ENCODE data around the gene MBNL2. TPM values are rescaled to one million over a fixed set of nuclear protein-coding genes. Genes with fewer than 3 reads are reported as not detected.

The MBNL2 gene
- total and polyA plus RNA-seq, 5 experiments from 2014 or later, result 12.2 to 35.4 (median 14.5) TPM

DNA sequence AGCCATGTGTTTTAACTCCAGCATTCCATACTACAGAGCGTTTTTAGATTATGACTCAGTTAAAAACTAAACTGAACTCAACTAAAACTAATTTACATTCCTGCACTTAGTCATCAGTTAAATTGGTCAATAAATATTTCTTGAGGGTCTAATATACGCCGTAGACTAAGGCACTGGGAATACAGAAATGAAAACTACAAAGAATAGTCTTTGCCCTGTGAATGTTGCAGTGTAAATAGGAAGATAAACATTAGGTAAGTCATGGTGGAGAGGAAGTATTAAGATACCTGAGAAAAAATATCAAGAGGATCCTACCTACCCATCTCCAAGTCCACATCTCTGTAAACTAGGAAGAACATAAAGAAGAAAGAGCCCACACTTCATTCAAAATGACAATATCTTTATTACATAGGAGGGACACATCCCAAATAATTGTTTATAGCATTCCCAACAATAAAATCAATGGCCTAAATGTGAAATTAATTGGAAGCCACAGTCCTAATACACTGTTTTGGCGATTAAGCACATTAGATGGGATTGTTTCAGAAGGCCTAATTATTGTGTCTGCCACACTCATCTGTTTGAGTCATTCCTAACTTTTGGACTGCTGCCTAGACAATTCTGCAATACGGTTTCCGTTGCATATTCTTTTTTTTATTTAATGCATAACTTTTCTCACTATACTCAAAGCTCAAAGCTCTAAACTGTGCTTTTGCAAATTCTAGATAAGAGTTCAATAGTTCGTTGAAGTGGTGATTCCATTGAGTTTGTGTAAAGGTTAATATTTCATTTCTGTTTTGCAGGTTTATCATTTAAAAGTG, 52.9 kb downstream of the MBNL2 start:
- POLR2A ChIA-PET, result no interaction called here
- no peak overlapping the region for H3K27ac Mint-ChIP-seq
- ATAC-seq (no peak), DNase-seq (no peak)
- H3K4me1 Mint-ChIP-seq, result peaks cover 20 to 70% (median 53%) of the 10 kb centered on the region in 4 donors
- no peaks in the 10 kb centered on the region for H3K27me3 Mint-ChIP-seq
- peaks cover 15 to 37% (median 27%) of the 10 kb centered on the region in 3 donors for H3K36me3 Mint-ChIP-seq
- H3K9me3 Mint-ChIP-seq, result peaks cover 0 to 4% (median 0%) of the 10 kb centered on the region in 9 donors
- H3K4me3 Mint-ChIP-seq, result no peak overlapping the region

DNA sequence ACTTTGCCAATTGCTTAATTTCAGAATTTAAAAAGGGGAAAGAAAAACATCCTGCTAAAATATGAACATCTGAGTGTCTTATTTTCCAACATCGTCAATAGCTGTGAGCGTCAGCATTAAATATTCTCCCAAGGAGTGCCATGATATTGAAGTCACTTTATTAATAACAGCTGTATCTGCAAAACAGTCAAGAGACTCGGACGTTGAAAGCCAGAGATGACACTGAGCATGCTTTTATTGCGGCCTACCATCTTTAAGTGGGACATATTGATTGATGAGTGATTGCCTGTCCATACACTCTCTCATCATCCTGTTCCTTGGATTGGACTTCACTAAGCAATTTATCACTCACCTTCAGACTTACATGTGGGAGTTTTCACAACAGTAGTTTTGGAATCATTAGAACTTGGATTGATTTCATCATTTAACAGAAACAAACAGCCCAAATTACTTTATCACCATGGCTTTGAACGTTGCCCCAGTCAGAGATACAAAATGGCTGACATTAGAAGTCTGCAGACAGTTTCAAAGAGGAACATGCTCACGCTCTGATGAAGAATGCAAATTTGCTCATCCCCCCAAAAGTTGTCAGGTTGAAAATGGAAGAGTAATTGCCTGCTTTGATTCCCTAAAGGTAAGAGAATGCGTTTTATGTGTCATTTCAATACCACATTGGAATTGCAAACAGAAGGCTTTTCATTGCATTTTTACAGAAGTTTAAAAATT, 53.8 kb downstream of the MBNL2 start:
- Mint-ChIP-seq H3K4me3 (no peak overlapping the region), H3K27me3 (no peaks in the 10 kb centered on the region), H3K27ac (peak overlapping the region in 1 of 10 donors; percentile 29), H3K4me1 (peaks cover 24 to 75% (median 58%) of the 10 kb centered on the region in 4 donors), H3K9me3 (peaks cover 0 to 4% (median 0%) of the 10 kb centered on the region in 9 donors), H3K36me3 (peaks cover 15 to 44% (median 27%) of the 10 kb centered on the region in 3 donors)
- ATAC-seq (no peak), DNase-seq (no peak)
- POLR2A ChIA-PET, result no interaction called here

DNA sequence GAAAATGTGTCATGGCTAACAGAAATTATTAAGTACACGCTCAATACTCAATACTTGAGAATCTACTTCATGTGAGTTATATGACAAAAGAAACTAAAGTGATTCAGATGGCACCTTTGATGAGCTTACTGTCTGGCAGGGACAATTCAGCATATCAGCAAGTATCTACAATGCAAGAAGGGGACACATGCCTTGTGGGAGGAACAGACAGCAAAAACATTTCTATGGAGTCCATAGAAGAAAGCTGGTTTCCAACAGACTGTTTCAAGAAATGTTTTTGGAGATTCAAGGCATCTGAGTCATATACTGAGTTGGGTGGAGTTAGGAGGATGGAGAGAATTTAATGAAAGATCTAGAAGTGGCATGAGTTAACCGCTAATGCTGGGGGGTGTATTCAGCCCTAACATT, 54.7 kb downstream of the MBNL2 start:
- POLR2A ChIA-PET, result no interaction called here
- H3K4me1 Mint-ChIP-seq, result peaks cover 27 to 78% (median 57%) of the 10 kb centered on the region in 4 donors
- DNase-seq, result no peak
- H3K27ac Mint-ChIP-seq, result peak overlapping the region in 2 of 10 donors; percentile 1 to 28
- H3K4me3 Mint-ChIP-seq, result peak overlapping the region in 2 of 10 donors; percentile 19 to 31
- H3K9me3 Mint-ChIP-seq, result peaks cover 0 to 4% (median 0%) of the 10 kb centered on the region in 9 donors
- H3K36me3 Mint-ChIP-seq, result peaks cover 15 to 44% (median 24%) of the 10 kb centered on the region in 3 donors
- ATAC-seq, result no peak
- no peaks in the 10 kb centered on the region for H3K27me3 Mint-ChIP-seq

- Mint-ChIP-seq H3K4me3 (no peak overlapping the region), H3K36me3 (peaks cover 15 to 53% (median 26%) of the 10 kb centered on the region in 3 donors), H3K27ac (no peak overlapping the region), H3K27me3 (no peaks in the 10 kb centered on the region), H3K4me1 (peaks cover 33 to 83% (median 62%) of the 10 kb centered on the region in 4 donors), H3K9me3 (peaks cover 0 to 4% (median 0%) of the 10 kb centered on the region in 9 donors)
- ATAC-seq (no peak), DNase-seq (no peak)
- POLR2A ChIA-PET, result no interaction called here
Measured at GRCh38 chr13:97278435-97279411, 56.6 kb downstream of the MBNL2 start.

- no peak for DNase-seq
- POLR2A ChIA-PET, result no interaction called here
- peak overlapping the region in 1 of 10 donors; percentile 1 for H3K4me3 Mint-ChIP-seq
- no peaks in the 10 kb centered on the region for H3K27me3 Mint-ChIP-seq
- peaks cover 35 to 83% (median 61%) of the 10 kb centered on the region in 4 donors for H3K4me1 Mint-ChIP-seq
- H3K27ac Mint-ChIP-seq, result no peak overlapping the region
- peaks cover 0 to 4% (median 0%) of the 10 kb centered on the region in 9 donors for H3K9me3 Mint-ChIP-seq
- H3K36me3 Mint-ChIP-seq, result peaks cover 12 to 47% (median 24%) of the 10 kb centered on the region in 3 donors
- no peak for ATAC-seq
Measured at GRCh38 chr13:97279913-97280312, 57.8 kb downstream of the MBNL2 start.

DNA sequence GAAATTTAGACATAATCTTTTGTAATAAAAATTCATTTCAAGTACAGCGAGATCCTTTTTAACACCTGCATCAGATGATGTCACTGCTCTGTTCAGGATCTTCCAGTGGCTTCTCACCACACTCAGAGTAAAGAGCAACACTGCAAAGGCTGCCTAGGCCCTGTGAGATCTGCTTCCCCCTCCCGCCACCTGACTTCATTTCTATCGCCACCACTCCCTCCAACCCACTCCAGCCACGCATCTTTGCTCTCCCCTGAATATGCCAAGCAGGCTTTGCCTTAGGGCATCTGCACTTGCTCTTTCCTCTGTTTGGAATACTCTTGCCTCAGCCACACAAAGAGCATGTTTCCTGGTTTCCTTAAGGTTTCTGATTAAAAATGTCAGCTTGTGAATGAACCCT, 58.3 kb downstream of the MBNL2 start:
- DNase-seq, result no peak
- peak overlapping the region in 4 of 10 donors; percentile 0 to 28 (median 18) for H3K4me3 Mint-ChIP-seq
- no peaks in the 10 kb centered on the region for H3K27me3 Mint-ChIP-seq
- peak overlapping the region in 1 of 10 donors; percentile 42 for H3K27ac Mint-ChIP-seq
- POLR2A ChIA-PET, result no interaction called here
- H3K4me1 Mint-ChIP-seq, result peaks cover 33 to 77% (median 60%) of the 10 kb centered on the region in 4 donors
- H3K9me3 Mint-ChIP-seq, result peaks cover 0 to 4% (median 0%) of the 10 kb centered on the region in 9 donors
- peaks cover 9 to 41% (median 23%) of the 10 kb centered on the region in 3 donors for H3K36me3 Mint-ChIP-seq
- ATAC-seq, result no peak

DNA sequence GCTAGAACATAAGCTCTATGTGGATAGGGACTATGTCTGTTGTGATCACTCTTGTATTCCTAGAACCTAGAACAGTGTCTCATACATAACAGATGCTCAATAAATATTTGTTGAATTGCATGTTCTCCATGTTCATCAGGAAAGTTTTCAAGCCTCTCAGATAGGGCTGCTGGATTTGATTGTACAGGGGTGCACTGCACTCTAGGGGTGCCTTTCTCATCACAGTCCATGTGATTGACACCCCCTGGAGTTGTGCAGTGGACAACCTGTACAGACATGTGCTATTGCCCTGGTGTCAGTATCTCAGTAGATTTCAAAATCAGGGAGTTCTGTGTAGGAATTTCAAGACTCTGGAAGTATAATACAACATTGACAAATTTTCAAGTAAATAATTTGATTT, 58.9 kb downstream of the MBNL2 start:
- H3K27ac Mint-ChIP-seq, result no peak overlapping the region
- no peaks in the 10 kb centered on the region for H3K27me3 Mint-ChIP-seq
- DNase-seq, result no peak
- peaks cover 35 to 73% (median 60%) of the 10 kb centered on the region in 4 donors for H3K4me1 Mint-ChIP-seq
- H3K4me3 Mint-ChIP-seq, result peak overlapping the region in 4 of 10 donors; percentile 0 to 38 (median 27)
- POLR2A ChIA-PET, result no interaction called here
- H3K36me3 Mint-ChIP-seq, result peaks cover 3 to 40% (median 20%) of the 10 kb centered on the region in 3 donors
- H3K9me3 Mint-ChIP-seq, result peaks cover 0 to 1% (median 0%) of the 10 kb centered on the region in 9 donors
- no peak for ATAC-seq

DNA sequence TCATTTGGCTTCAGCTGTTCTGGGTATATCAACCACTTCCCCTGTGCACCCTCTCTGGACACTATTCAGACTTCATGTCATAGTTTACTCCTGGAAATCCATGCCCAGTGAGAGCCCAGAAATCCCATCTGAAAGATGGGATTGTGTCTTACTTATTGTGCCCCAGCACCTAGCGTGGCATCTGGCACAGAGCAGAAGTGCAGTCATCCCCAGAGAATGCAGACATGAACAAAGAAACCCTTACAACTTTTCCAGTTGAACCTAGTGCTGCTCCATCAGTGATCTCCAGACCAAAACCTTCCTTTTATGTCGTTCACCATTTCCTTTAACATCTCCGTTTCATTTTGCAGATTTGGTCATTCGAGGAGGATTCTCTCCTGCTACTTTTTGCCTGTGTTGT, 60.6 kb downstream of the MBNL2 start:
- Mint-ChIP-seq H3K9me3 (no peaks in the 10 kb centered on the region), H3K36me3 (peaks cover 0 to 30% (median 9%) of the 10 kb centered on the region in 3 donors), H3K4me3 (peak overlapping the region in 2 of 10 donors; percentile 9 to 18), H3K27me3 (no peaks in the 10 kb centered on the region), H3K27ac (peak overlapping the region in 2 of 10 donors; percentile 10 to 79), H3K4me1 (peaks cover 36 to 65% (median 58%) of the 10 kb centered on the region in 4 donors)
- no peak for DNase-seq
- no peak for ATAC-seq
- POLR2A ChIA-PET, result no interaction called here

- H3K4me1 Mint-ChIP-seq, result peaks cover 34 to 59% (median 53%) of the 10 kb centered on the region in 4 donors
- peak overlapping the region in 1 of 10 donors; percentile 44 for H3K27ac Mint-ChIP-seq
- DNase-seq (no peak), ATAC-seq (no peak)
- H3K36me3 Mint-ChIP-seq, result peaks cover 0 to 26% (median 9%) of the 10 kb centered on the region in 3 donors
- H3K27me3 Mint-ChIP-seq, result no peaks in the 10 kb centered on the region
- POLR2A ChIA-PET, result no interaction called here
- H3K4me3 Mint-ChIP-seq, result no peak overlapping the region
- H3K9me3 Mint-ChIP-seq, result no peaks in the 10 kb centered on the region
Measured at GRCh38 chr13:97283888-97284287, 61.8 kb downstream of the MBNL2 start.

DNA sequence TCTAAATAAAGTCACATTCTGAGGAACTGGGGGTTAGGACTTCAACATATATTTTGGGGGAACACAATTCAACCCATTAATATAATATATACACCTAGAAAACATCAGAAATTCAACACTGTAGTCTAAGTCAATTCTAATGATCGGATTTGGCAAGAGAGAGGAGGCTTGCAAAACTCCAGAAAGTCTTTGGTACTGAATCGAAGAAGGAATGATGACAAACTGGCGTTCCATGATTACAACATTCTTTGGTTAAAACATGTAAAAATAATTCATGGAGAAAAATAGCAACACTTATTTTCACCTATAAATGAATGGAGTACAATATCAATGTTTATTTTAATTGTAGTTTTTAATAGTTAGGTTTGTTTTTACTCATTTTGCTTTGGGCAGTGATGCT, 62.4 kb downstream of the MBNL2 start:
- Mint-ChIP-seq H3K27me3 (no peaks in the 10 kb centered on the region), H3K9me3 (no peaks in the 10 kb centered on the region), H3K4me1 (peaks cover 34 to 55% (median 49%) of the 10 kb centered on the region in 4 donors), H3K27ac (no peak overlapping the region), H3K4me3 (no peak overlapping the region), H3K36me3 (peaks cover 0 to 26% (median 9%) of the 10 kb centered on the region in 3 donors)
- ATAC-seq (no peak), DNase-seq (no peak)
- POLR2A ChIA-PET, result no interaction called here

GRCh38 chr13:97285221-97285955, 63.3 kb downstream of the MBNL2 start:
- Mint-ChIP-seq H3K4me1 (peaks cover 34 to 48% (median 42%) of the 10 kb centered on the region in 4 donors), H3K9me3 (peaks cover 0 to under 1% (median 0%) of the 10 kb centered on the region in 9 donors), H3K27me3 (no peaks in the 10 kb centered on the region), H3K27ac (peak overlapping the region in 1 of 10 donors; percentile 1), H3K4me3 (no peak overlapping the region), H3K36me3 (peaks cover 0 to 25% (median 16%) of the 10 kb centered on the region in 3 donors)
- POLR2A ChIA-PET, result no interaction called here
- DNase-seq (no peak), ATAC-seq (no peak)

All from naive thymus-derived CD8-positive, alpha-beta T cell (primary cell).